Neural cell (in vitro differentiated cells): ENCODE measurements around the gene HSPBAP1. TPM values are rescaled to one million over a fixed set of nuclear protein-coding genes. Genes with fewer than 3 reads are reported as not detected.

Experiments used
- H2AFZ ChIP-seq: fragments of 200-600, 300-800 bp; sonication (generic), shearing (Covaris generic); 2 replicates; pipeline ENCODE4 v1.6.0; 2014; ENCODE audit warnings: low read depth, mild to moderate bottlenecking, antibody characterized with exemption, low read length, moderate library complexity
- H3F3A ChIP-seq: fragments of 200-600 bp; shearing (Covaris generic); 2 replicates; pipeline ENCODE4 v1.6.1; 2016; ENCODE audit warnings: mild to moderate bottlenecking, moderate library complexity, mixed read lengths, antibody characterized with exemption, low read length; ENCODE audit not compliant: insufficient read depth, poor library complexity, severe bottlenecking
- H3K27ac ChIP-seq: fragments of 200-600, 300-800 bp; sonication (generic), shearing (Covaris generic); 2 replicates; pipeline ENCODE4 v1.5.1; 2014; ENCODE audit warnings: mild to moderate bottlenecking, low read length, moderate library complexity
- H3K27me3 ChIP-seq: fragments of 300-800, 200-600 bp; sonication (generic), shearing (Covaris generic); 2 replicates; pipeline ENCODE4 v1.6.0; 2014; ENCODE audit warnings: mild to moderate bottlenecking, low read depth, low read length, moderate library complexity; ENCODE audit not compliant: insufficient read depth
- H3K36me3 ChIP-seq: fragments of 300-800, 200-600 bp; sonication (generic), shearing (Covaris generic); 2 replicates; pipeline ENCODE4 v1.5.1; 2014; ENCODE audit warnings: mild to moderate bottlenecking, antibody characterized with exemption, low read length, moderate library complexity; ENCODE audit not compliant: insufficient read depth
- H3K4me2 ChIP-seq: fragments of 300-800, 200-600 bp; sonication (generic), shearing (Covaris generic); 2 replicates; pipeline ENCODE4 v1.6.0; 2014; ENCODE audit warnings: mild to moderate bottlenecking, low read length
- H3K4me3 ChIP-seq: fragments of 300-800, 200-600 bp; sonication (generic), shearing (Covaris generic); 2 replicates; pipeline ENCODE4 v1.5.1; 2014; ENCODE audit warnings: mild to moderate bottlenecking, low read length, moderate library complexity
- H3K79me2 ChIP-seq: fragments of 200-600 bp; shearing (Covaris generic); replicated peaks from 2 replicates; pipeline ENCODE4 v1.6.0; 2014; ENCODE audit warnings: mild to moderate bottlenecking, low read length, moderate library complexity; ENCODE audit not compliant: insufficient read depth
- H3K9ac ChIP-seq: fragments of 300-800, 200-600 bp; sonication (generic), shearing (Covaris generic); 2 replicates; pipeline ENCODE4 v1.6.1; 2016; ENCODE audit warnings: mild to moderate bottlenecking, low read length, mixed read lengths
- H3K9me2 ChIP-seq: fragments of 200-600 bp; shearing (Covaris generic); 2 replicates; pipeline ENCODE4 v1.6.1; 2016; ENCODE audit warnings: mild to moderate bottlenecking, low read length, mixed read lengths; ENCODE audit not compliant: insufficient read depth
- H3K9me3 ChIP-seq: fragments of 200-600, 300-800 bp; sonication (generic), shearing (Covaris generic); 2 replicates; pipeline ENCODE4 v1.6.1; 2016; ENCODE audit warnings: mild to moderate bottlenecking, mixed run types, low read length, moderate library complexity, mixed read lengths
- H4K20me1 ChIP-seq: fragments of 200-600 bp; shearing (Covaris generic); 2 replicates; pipeline ENCODE4 v1.6.1; 2016; ENCODE audit warnings: mild to moderate bottlenecking, mixed run types; ENCODE audit not compliant: insufficient read depth
- EP300 ChIP-seq: fragments of 450-650 bp; conservative IDR thresholded peaks from 2 replicates; pipeline ENCODE4 v1.6.1; 2014; ENCODE audit warnings: antibody characterized with exemption, mild to moderate bottlenecking, moderate library complexity; ENCODE audit not compliant: poor library complexity, severe bottlenecking
- EZH2 ChIP-seq: fragments of 200-600, 300-800 bp; shearing (Covaris generic), sonication (generic); IDR thresholded peaks from 2 replicates; pipeline ENCODE4 v1.6.1; 2014; ENCODE audit warnings: antibody characterized with exemption, low read length, borderline replicate concordance, mild to moderate bottlenecking; ENCODE audit not compliant: insufficient read depth, poor library complexity, severe bottlenecking
- MXI1 ChIP-seq: fragments of 450-650 bp; conservative IDR thresholded peaks from 2 replicates; pipeline ENCODE4 v1.6.1; 2014; ENCODE audit warnings: antibody characterized with exemption, mild to moderate bottlenecking; ENCODE audit not compliant: poor library complexity, severe bottlenecking
- POLR2AphosphoS5 ChIP-seq: IDR thresholded peaks from 2 replicates; pipeline ENCODE4 v1.6.1; 2012
- RAD21 ChIP-seq: fragments of 450-650 bp; conservative IDR thresholded peaks from 2 replicates; pipeline ENCODE4 v1.6.1; 2014; ENCODE audit warnings: antibody characterized with exemption, mild to moderate bottlenecking, moderate library complexity
- SMC3 ChIP-seq: fragments of 450-650 bp; conservative IDR thresholded peaks from 2 replicates; pipeline ENCODE4 v1.6.1; 2014; ENCODE audit warnings: antibody characterized with exemption, mild to moderate bottlenecking, moderate library complexity; ENCODE audit not compliant: poor library complexity
- TAF1 ChIP-seq: IDR thresholded peaks from 2 replicates; pipeline ENCODE4 v1.6.1; 2012; ENCODE audit warnings: low read depth
- polyA plus RNA-seq: library from polyadenylated mRNA; depleted of rRNA; stranded (reverse); fragments of >200 nt; gene quantifications from 2 replicates; pipeline ENCODE4 v1.2.3, GENCODE V29; 2014
- TF ChIP-seq, protein P1 (sequence below): fragments of 450-650 bp; IDR thresholded peaks from 2 replicates; pipeline ENCODE4 v1.5.1; 2014; ENCODE audit warnings: antibody characterized with exemption, mild to moderate bottlenecking, moderate library complexity; ENCODE audit not compliant: poor library complexity, severe bottlenecking
- TF ChIP-seq, protein P2 (sequence below): IDR thresholded peaks from 2 replicates; pipeline ENCODE4 v1.6.1; 2012; ENCODE audit warnings: borderline replicate concordance

The HSPBAP1 gene
- polyA plus RNA-seq, 1 donor from 2014 or later, result 8.6 TPM

DNA sequence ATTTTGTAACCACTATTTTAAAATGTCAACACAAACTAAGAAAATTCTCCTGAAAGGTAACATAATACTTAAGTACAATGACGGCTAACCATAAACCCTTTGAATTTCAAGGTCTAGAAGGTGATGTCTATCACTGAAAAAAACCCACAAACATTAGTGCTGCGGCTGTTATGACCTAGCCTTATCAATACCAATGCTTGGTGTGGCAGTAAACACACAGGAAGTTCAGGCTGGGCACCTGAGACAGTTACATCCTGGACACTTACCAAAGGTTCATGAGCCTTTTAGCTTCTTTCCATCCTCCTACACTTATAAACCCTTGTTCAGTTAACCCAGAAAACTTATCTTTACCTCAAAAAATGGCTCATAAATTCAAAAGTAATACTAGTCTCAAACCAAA is 5.8 kb downstream of the HSPBAP1 start:
- H3K9ac ChIP-seq, result no peak overlapping the region
- H3K27me3 ChIP-seq, result no peaks in the 10 kb centered on the region
- H3K4me2 ChIP-seq, result no peak overlapping the region
- no peaks in the 10 kb centered on the region for H3K9me2 ChIP-seq
- no peaks in the 10 kb centered on the region for H3K79me2 ChIP-seq
- H3K9me3 ChIP-seq, result no peaks in the 10 kb centered on the region
- no peaks in the 10 kb centered on the region for H3K36me3 ChIP-seq
- no peak overlapping the region for H2AFZ ChIP-seq
- no peaks in the 10 kb centered on the region for H3F3A ChIP-seq
- H3K27ac ChIP-seq, result no peak overlapping the region
- TF ChIP-seq TAF1 (no peak), EP300 (no peak), RAD21 (no peak), POLR2AphosphoS5 (no peak), SMC3 (no peak), MXI1 (no peak), EZH2 (no peak)
- TF ChIP-seq, protein P1, sequence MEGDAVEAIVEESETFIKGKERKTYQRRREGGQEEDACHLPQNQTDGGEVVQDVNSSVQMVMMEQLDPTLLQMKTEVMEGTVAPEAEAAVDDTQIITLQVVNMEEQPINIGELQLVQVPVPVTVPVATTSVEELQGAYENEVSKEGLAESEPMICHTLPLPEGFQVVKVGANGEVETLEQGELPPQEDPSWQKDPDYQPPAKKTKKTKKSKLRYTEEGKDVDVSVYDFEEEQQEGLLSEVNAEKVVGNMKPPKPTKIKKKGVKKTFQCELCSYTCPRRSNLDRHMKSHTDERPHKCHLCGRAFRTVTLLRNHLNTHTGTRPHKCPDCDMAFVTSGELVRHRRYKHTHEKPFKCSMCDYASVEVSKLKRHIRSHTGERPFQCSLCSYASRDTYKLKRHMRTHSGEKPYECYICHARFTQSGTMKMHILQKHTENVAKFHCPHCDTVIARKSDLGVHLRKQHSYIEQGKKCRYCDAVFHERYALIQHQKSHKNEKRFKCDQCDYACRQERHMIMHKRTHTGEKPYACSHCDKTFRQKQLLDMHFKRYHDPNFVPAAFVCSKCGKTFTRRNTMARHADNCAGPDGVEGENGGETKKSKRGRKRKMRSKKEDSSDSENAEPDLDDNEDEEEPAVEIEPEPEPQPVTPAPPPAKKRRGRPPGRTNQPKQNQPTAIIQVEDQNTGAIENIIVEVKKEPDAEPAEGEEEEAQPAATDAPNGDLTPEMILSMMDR, result no peak
- TF ChIP-seq, protein P2, sequence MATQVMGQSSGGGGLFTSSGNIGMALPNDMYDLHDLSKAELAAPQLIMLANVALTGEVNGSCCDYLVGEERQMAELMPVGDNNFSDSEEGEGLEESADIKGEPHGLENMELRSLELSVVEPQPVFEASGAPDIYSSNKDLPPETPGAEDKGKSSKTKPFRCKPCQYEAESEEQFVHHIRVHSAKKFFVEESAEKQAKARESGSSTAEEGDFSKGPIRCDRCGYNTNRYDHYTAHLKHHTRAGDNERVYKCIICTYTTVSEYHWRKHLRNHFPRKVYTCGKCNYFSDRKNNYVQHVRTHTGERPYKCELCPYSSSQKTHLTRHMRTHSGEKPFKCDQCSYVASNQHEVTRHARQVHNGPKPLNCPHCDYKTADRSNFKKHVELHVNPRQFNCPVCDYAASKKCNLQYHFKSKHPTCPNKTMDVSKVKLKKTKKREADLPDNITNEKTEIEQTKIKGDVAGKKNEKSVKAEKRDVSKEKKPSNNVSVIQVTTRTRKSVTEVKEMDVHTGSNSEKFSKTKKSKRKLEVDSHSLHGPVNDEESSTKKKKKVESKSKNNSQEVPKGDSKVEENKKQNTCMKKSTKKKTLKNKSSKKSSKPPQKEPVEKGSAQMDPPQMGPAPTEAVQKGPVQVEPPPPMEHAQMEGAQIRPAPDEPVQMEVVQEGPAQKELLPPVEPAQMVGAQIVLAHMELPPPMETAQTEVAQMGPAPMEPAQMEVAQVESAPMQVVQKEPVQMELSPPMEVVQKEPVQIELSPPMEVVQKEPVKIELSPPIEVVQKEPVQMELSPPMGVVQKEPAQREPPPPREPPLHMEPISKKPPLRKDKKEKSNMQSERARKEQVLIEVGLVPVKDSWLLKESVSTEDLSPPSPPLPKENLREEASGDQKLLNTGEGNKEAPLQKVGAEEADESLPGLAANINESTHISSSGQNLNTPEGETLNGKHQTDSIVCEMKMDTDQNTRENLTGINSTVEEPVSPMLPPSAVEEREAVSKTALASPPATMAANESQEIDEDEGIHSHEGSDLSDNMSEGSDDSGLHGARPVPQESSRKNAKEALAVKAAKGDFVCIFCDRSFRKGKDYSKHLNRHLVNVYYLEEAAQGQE, result no peak
- no peaks in the 10 kb centered on the region for H4K20me1 ChIP-seq
- H3K4me3 ChIP-seq, result no peak overlapping the region

DNA sequence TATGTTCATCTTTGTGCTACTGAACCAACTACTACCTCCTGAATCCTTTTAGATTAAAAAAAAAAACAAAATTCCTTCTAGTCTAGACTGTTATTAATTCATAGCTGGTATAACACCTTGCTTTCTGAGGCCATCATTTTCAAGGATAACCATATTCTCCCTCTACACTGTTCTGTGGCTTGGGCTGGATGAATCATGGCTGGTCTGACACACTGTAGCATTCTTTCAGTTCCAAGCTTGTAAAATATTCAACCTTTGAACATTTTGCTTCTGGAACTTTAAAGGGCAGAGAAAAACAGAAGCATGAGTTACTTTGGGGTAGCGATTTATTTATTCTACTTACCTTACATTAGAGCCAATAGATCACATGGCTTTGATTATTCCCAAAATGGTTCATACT is 7.6 kb downstream of the HSPBAP1 start:
- Histone ChIP-seq H4K20me1 (no peaks in the 10 kb centered on the region), H3K27me3 (no peaks in the 10 kb centered on the region), H2AFZ (no peak overlapping the region), H3K27ac (no peak overlapping the region), H3K9ac (no peak overlapping the region), H3F3A (no peaks in the 10 kb centered on the region), H3K4me3 (no peak overlapping the region), H3K36me3 (no peaks in the 10 kb centered on the region), H3K9me2 (no peaks in the 10 kb centered on the region), H3K79me2 (no peaks in the 10 kb centered on the region), H3K4me2 (no peak overlapping the region), H3K9me3 (no peaks in the 10 kb centered on the region)
- TF ChIP-seq POLR2AphosphoS5 (no peak), TAF1 (no peak), EZH2 (no peak), EP300 (no peak), RAD21 (no peak), MXI1 (no peak), SMC3 (no peak)
- TF ChIP-seq, protein P1, result no peak
- TF ChIP-seq, protein P2, result no peak
